GM23338 (cell line): Measurements from ENCODE around the gene CAPN14. TPM values are rescaled to one million over a fixed set of nuclear protein-coding genes. Genes with fewer than 3 reads are reported as not detected.

Experiments
- ATAC-seq: fragments of 200-7000 bp; cut with Tn5 transposase; 3 replicates; pipeline ENCODE4 v1.9.1; 2020
- DNase-seq: peaks from one replicate; pipeline ENCODE4 v3.0.0-alpha.2; 2015; ENCODE audit warnings: low spot score
- H2AFZ ChIP-seq: fragments of 200-600 bp; sonication (generic); 2 replicates; pipeline ENCODE4 v1.8.0; 2016; ENCODE audit warnings: antibody characterized with exemption, mild to moderate bottlenecking, moderate library complexity
- H3F3A ChIP-seq: fragments of 200-600 bp; sonication (generic); replicated peaks from 2 replicates; pipeline ENCODE4 v1.8.0; 2017; ENCODE audit warnings: antibody characterized with exemption, mixed run types, low read depth
- H3K27ac ChIP-seq: fragments of 200-600 bp; sonication (generic); 2 replicates; pipeline ENCODE4 v1.6.1; 2016; ENCODE audit warnings: low read depth
- H3K27me3 ChIP-seq: fragments of 200-600 bp; sonication (generic); 2 replicates; pipeline ENCODE4 v1.8.0; 2016; ENCODE audit warnings: mild to moderate bottlenecking, mixed run types, moderate library complexity; ENCODE audit not compliant: insufficient read depth
- H3K36me3 ChIP-seq: fragments of 200-600 bp; sonication (generic); 2 replicates; pipeline ENCODE4 v1.8.0; 2016; ENCODE audit warnings: mild to moderate bottlenecking; ENCODE audit not compliant: insufficient read depth
- H3K4me1 ChIP-seq: fragments of 200-600 bp; sonication (generic); 2 replicates; pipeline ENCODE4 v1.8.0; 2016; ENCODE audit warnings: mild to moderate bottlenecking, moderate library complexity; ENCODE audit not compliant: insufficient read depth
- H3K4me2 ChIP-seq: fragments of 200-600 bp; sonication (generic); 2 replicates; pipeline ENCODE4 v1.7.1; 2017; ENCODE audit warnings: mixed run types
- H3K4me3 ChIP-seq: fragments of 200-600 bp; sonication (generic); 2 replicates; pipeline ENCODE4 v1.6.1; 2016; ENCODE audit warnings: mixed run types
- H3K79me2 ChIP-seq: fragments of 200-600 bp; sonication (generic); replicated peaks from 2 replicates; pipeline ENCODE4 v1.8.0; 2017; ENCODE audit warnings: mild to moderate bottlenecking; ENCODE audit not compliant: insufficient read depth
- H3K9me2 ChIP-seq: fragments of 200-600 bp; sonication (generic); 2 replicates; pipeline ENCODE4 v1.8.0; 2017; ENCODE audit not compliant: insufficient read depth
- H4K20me1 ChIP-seq: fragments of 200-600 bp; sonication (generic); replicated peaks from 2 replicates; pipeline ENCODE4 v1.8.0; 2017; ENCODE audit warnings: mild to moderate bottlenecking; ENCODE audit not compliant: insufficient read depth
- H3K27ac Mint-ChIP-seq: 2 replicates; pipeline ENCODE4 v1.8.0; 2020; ENCODE audit warnings: inconsistent platforms, mild to moderate bottlenecking, moderate library complexity, mixed read lengths
- H3K27me3 Mint-ChIP-seq: 3 replicates; pipeline ENCODE4 v1.8.0; 2022; ENCODE audit warnings: low read depth, mild to moderate bottlenecking, moderate library complexity, mixed read lengths, inconsistent platforms; ENCODE audit not compliant: insufficient read depth, poor library complexity
- H3K36me3 Mint-ChIP-seq: 3 replicates; pipeline ENCODE4 v1.8.0; 2021; ENCODE audit warnings: low read depth, mild to moderate bottlenecking, inconsistent platforms, moderate library complexity, mixed read lengths
- H3K4me1 Mint-ChIP-seq: 3 replicates; pipeline ENCODE4 v1.8.0; 2020; ENCODE audit warnings: mild to moderate bottlenecking, inconsistent platforms, mixed read lengths
- H3K4me3 Mint-ChIP-seq: 3 replicates; pipeline ENCODE4 v1.8.0; 2021; ENCODE audit warnings: moderate library complexity, mild to moderate bottlenecking, inconsistent platforms, mixed read lengths
- H3K9me3 Mint-ChIP-seq: 3 replicates; pipeline ENCODE4 v1.8.0; 2020; ENCODE audit warnings: moderate library complexity, mild to moderate bottlenecking, inconsistent platforms, mixed read lengths
- CREB1 ChIP-seq: fragments of 250-450 bp; sonication (Bioruptor Pico); IDR thresholded peaks from 2 replicates; pipeline ENCODE4 v1.5.0; 2020; ENCODE audit warnings: low read depth, mild to moderate bottlenecking, moderate library complexity
- EZH2 ChIP-seq: fragments of 200-600 bp; sonication (generic); IDR thresholded peaks from one replicate; pipeline ENCODE4 v1.8.0; 2017; ENCODE audit warnings: antibody characterized with exemption, mild to moderate bottlenecking, low read depth; ENCODE audit not compliant: unreplicated experiment
- EZH2phosphoT487 ChIP-seq: fragments of 200-600 bp; sonication (generic); IDR thresholded peaks from one replicate; pipeline ENCODE4 v1.8.1; 2018; ENCODE audit warnings: antibody characterized with exemption; ENCODE audit not compliant: unreplicated experiment
- JUNB ChIP-seq: IDR thresholded peaks from one replicate; pipeline ENCODE4 v1.6.1; 2016; ENCODE audit warnings: antibody characterized with exemption; ENCODE audit not compliant: unreplicated experiment
- NANOG ChIP-seq: IDR thresholded peaks from 2 replicates; pipeline ENCODE4 v1.6.1; 2016; ENCODE audit warnings: antibody characterized with exemption, borderline replicate concordance
- POLR2AphosphoS5 ChIP-seq: IDR thresholded peaks from 2 replicates; pipeline ENCODE4 v1.6.1; 2016; ENCODE audit warnings: antibody characterized with exemption, low read depth
- ZNF331 ChIP-seq: fragments of 250-450 bp; sonication (Bioruptor Pico); IDR thresholded peaks from 2 replicates; pipeline ENCODE4 v1.5.0; 2020; ENCODE audit warnings: low read depth, mild to moderate bottlenecking, moderate library complexity
- polyA plus RNA-seq: library from polyadenylated mRNA; unstranded; fragments of >200 nt; fragmentation: Nextera tagmentation; extraction: Ambion mirVana; gene quantifications from 2 replicates; pipeline ENCODE4 v1.2.1, GENCODE V29; 2016
- total RNA-seq: library from RNA; depleted of rRNA; stranded (reverse); fragments of >200 nt; shearing (Covaris generic); gene quantifications from 2 replicates; pipeline ENCODE4 v1.2.3, GENCODE V29; 2014
- TF ChIP-seq, protein P1 (sequence below): fragments of 250-450 bp; sonication (Bioruptor Pico); IDR thresholded peaks from 2 replicates; pipeline ENCODE4 v1.5.0; 2020; ENCODE audit warnings: mild to moderate bottlenecking, moderate library complexity
- TF ChIP-seq, protein P2 (sequence below): IDR thresholded peaks from one replicate; pipeline ENCODE4 v1.6.1; 2018; ENCODE audit warnings: antibody characterized with exemption; ENCODE audit not compliant: unreplicated experiment

Gene CAPN14
- total and polyA plus RNA-seq, 2 experiments from 2014 or later: 0.15 TPM; not detected in 1

DNA sequence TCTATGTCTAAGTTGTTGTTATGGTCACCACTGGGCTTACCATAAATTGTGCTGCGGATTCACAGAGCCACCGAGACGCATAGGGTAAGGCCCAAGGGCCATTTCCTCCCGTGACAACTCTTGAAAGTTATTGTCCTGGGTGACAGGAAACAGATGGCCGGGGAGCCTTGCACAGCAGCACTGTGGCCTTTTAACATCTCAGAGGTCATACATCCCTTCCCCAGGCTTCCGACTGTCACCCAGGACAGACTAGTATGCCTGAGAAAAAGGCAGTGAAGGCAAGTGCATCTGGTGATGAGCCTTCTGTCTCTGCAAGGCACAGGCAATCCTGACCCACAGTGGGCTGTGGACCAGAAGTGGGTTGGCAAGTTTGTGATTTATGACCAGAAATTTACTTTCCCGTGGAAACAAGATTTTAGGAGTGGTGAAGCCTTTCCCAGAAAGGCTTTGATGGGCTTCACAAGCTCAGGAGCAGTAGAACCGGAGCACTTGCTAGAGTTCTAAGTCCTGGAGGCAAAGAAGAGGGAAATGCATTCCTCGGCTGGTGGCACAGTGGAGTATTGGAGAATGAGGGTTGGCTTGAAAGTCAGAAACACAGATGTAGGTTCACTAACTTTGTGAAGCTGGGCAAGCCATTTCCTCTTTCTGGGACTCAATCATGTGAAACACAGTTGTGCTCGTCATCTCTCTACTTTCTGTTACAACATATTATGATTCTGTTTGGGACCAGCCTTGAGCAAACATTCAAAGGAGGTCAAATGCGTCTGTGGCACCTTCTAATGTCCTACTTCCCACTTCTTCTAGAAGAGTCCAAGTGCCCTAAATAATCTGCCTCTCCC is 2.0 kb upstream of the CAPN14 start (continued):
- TF ChIP-seq, protein P1, sequence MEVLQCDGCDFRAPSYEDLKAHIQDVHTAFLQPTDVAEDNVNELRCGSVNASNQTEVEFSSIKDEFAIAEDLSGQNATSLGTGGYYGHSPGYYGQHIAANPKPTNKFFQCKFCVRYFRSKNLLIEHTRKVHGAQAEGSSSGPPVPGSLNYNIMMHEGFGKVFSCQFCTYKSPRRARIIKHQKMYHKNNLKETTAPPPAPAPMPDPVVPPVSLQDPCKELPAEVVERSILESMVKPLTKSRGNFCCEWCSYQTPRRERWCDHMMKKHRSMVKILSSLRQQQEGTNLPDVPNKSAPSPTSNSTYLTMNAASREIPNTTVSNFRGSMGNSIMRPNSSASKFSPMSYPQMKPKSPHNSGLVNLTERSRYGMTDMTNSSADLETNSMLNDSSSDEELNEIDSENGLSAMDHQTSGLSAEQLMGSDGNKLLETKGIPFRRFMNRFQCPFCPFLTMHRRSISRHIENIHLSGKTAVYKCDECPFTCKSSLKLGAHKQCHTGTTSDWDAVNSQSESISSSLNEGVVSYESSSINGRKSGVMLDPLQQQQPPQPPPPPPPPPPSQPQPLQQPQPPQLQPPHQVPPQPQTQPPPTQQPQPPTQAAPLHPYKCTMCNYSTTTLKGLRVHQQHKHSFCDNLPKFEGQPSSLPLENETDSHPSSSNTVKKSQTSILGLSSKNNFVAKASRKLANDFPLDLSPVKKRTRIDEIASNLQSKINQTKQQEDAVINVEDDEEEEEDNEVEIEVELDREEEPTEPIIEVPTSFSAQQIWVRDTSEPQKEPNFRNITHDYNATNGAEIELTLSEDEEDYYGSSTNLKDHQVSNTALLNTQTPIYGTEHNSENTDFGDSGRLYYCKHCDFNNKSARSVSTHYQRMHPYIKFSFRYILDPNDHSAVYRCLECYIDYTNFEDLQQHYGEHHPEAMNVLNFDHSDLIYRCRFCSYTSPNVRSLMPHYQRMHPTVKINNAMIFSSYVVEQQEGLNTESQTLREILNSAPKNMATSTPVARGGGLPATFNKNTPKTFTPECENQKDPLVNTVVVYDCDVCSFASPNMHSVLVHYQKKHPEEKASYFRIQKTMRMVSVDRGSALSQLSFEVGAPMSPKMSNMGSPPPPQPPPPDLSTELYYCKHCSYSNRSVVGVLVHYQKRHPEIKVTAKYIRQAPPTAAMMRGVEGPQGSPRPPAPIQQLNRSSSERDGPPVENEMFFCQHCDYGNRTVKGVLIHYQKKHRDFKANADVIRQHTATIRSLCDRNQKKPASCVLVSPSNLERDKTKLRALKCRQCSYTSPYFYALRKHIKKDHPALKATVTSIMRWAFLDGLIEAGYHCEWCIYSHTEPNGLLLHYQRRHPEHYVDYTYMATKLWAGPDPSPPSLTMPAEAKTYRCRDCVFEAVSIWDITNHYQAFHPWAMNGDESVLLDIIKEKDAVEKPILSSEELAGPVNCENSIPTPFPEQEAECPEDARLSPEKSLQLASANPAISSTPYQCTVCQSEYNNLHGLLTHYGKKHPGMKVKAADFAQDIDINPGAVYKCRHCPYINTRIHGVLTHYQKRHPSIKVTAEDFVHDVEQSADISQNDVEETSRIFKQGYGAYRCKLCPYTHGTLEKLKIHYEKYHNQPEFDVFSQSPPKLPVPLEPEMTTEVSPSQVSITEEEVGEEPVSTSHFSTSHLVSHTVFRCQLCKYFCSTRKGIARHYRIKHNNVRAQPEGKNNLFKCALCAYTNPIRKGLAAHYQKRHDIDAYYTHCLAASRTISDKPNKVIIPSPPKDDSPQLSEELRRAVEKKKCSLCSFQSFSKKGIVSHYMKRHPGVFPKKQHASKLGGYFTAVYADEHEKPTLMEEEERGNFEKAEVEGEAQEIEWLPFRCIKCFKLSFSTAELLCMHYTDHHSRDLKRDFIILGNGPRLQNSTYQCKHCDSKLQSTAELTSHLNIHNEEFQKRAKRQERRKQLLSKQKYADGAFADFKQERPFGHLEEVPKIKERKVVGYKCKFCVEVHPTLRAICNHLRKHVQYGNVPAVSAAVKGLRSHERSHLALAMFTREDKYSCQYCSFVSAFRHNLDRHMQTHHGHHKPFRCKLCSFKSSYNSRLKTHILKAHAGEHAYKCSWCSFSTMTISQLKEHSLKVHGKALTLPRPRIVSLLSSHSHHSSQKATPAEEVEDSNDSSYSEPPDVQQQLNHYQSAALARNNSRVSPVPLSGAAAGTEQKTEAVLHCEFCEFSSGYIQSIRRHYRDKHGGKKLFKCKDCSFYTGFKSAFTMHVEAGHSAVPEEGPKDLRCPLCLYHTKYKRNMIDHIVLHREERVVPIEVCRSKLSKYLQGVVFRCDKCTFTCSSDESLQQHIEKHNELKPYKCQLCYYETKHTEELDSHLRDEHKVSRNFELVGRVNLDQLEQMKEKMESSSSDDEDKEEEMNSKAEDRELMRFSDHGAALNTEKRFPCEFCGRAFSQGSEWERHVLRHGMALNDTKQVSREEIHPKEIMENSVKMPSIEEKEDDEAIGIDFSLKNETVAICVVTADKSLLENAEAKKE (CRISPR knock-in tag): no peak

DNA sequence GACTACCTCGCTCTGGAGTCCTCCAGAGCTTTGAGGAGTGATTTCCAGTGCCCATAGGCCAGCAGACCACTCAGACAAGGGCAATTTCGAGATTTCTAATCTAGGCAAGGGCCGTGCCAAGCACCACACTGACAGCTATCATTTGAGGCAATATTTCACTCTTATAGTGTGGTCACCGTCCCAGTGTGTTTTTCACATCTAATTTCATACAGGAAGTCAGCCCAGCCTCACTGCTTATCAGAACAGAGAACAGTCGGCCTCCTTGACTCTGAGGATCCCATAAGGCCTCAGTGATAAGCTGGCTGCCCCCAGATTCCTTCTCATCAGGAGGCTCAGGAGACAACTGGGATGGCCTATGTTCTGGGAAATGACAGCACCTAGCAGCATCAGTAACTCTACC is 581 bp downstream of the CAPN14 start:
- no peaks in the 10 kb centered on the region for H3K36me3 ChIP-seq
- DNase-seq (no peak), ATAC-seq (no peak)
- H3K27me3 ChIP-seq: no peaks in the 10 kb centered on the region
- H3F3A ChIP-seq: no peaks in the 10 kb centered on the region
- no peak overlapping the region for H3K4me3 ChIP-seq
- H3K4me3 Mint-ChIP-seq: no peak overlapping the region
- no peaks in the 10 kb centered on the region; the same call in 2 of the 3 replicates for H3K9me3 Mint-ChIP-seq
- H3K27ac Mint-ChIP-seq: no peak overlapping the region
- no peak overlapping the region for H3K4me2 ChIP-seq
- peaks cover 2% of the 10 kb centered on the region for H3K27me3 Mint-ChIP-seq
- H3K27ac ChIP-seq: no peak overlapping the region
- no peaks in the 10 kb centered on the region for H3K36me3 Mint-ChIP-seq
- H2AFZ ChIP-seq: no peak overlapping the region
- H4K20me1 ChIP-seq: no peaks in the 10 kb centered on the region
- H3K4me1 ChIP-seq: no peaks in the 10 kb centered on the region
- peaks cover 4% of the 10 kb centered on the region for H3K4me1 Mint-ChIP-seq
- no peaks in the 10 kb centered on the region for H3K79me2 ChIP-seq
- no peaks in the 10 kb centered on the region for H3K9me2 ChIP-seq
- no peak for TF ChIP-seq JUNB
- no peak for TF ChIP-seq CREB1 (CRISPR knock-in tag)
- no peak for TF ChIP-seq ZNF331 (CRISPR knock-in tag)
- TF ChIP-seq NANOG: no peak
- TF ChIP-seq EZH2: no peak
- TF ChIP-seq, protein P2, sequence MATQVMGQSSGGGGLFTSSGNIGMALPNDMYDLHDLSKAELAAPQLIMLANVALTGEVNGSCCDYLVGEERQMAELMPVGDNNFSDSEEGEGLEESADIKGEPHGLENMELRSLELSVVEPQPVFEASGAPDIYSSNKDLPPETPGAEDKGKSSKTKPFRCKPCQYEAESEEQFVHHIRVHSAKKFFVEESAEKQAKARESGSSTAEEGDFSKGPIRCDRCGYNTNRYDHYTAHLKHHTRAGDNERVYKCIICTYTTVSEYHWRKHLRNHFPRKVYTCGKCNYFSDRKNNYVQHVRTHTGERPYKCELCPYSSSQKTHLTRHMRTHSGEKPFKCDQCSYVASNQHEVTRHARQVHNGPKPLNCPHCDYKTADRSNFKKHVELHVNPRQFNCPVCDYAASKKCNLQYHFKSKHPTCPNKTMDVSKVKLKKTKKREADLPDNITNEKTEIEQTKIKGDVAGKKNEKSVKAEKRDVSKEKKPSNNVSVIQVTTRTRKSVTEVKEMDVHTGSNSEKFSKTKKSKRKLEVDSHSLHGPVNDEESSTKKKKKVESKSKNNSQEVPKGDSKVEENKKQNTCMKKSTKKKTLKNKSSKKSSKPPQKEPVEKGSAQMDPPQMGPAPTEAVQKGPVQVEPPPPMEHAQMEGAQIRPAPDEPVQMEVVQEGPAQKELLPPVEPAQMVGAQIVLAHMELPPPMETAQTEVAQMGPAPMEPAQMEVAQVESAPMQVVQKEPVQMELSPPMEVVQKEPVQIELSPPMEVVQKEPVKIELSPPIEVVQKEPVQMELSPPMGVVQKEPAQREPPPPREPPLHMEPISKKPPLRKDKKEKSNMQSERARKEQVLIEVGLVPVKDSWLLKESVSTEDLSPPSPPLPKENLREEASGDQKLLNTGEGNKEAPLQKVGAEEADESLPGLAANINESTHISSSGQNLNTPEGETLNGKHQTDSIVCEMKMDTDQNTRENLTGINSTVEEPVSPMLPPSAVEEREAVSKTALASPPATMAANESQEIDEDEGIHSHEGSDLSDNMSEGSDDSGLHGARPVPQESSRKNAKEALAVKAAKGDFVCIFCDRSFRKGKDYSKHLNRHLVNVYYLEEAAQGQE: no peak
- TF ChIP-seq POLR2AphosphoS5: no peak
- no peak for TF ChIP-seq EZH2phosphoT487
